Vagina (tissue), 2 donors: ENCODE results near the gene DSCAML1.
"Not testable (repeated sequence)": the region's sequence is repeated elsewhere in the genome, so short reads cannot be mapped to it uniquely, and the experiment has no call there.

ENCODE experiments used
- POLR2A ChIP-seq, 2 donors: fragments of 450-650 bp; IDR thresholded peaks; one replicate each; pipeline ENCODE4 v1.6.1; 2017; ENCODE audit warnings: antibody characterized with exemption in 2 of 2, mild to moderate bottlenecking in 2 of 2, moderate library complexity in 2 of 2
- POLR2AphosphoS5 ChIP-seq, 2 donors: sonication (generic); formaldehyde crosslinking; IDR thresholded peaks; one replicate each; pipeline ENCODE4 v1.9.0; 2017; ENCODE audit warnings: antibody characterized with exemption in 2 of 2, mild to moderate bottlenecking in 2 of 2, low read depth in 1 of 2; ENCODE audit not compliant: insufficient read depth in 1 of 2
- TF ChIP-seq, protein P1 (sequence below), 3 experiments: fragments of 450-650 bp in 2 of 3; fragments of 200-600 bp in 1 of 3; sonication (generic) in 1 of 3; IDR thresholded peaks; one replicate each; pipeline ENCODE4 v1.5.1; 2017 to 2019; ENCODE audit warnings: antibody characterized with exemption in 3 of 3, mild to moderate bottlenecking in 2 of 3, moderate library complexity in 2 of 3

DNA sequence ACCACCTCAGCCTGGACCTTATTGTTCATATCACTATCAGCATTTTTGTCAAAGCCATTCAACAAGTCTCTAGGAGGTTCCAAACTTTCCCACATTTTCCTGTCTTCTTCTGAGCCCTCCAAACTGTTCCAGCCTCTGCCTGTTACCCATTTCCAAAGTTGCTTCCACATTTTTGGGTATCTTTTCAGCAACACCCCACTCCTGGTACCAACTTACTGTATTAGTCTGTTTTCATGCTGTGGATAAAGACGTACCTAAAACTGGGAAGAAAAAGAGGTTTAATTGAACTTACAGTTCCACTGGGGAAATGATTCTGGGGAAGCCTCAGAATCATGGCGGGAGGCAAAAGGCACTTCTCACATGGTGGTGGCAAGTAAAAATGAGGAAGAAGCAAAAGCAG, 391.1 kb downstream of the DSCAML1 start:
- TF ChIP-seq, protein P1, sequence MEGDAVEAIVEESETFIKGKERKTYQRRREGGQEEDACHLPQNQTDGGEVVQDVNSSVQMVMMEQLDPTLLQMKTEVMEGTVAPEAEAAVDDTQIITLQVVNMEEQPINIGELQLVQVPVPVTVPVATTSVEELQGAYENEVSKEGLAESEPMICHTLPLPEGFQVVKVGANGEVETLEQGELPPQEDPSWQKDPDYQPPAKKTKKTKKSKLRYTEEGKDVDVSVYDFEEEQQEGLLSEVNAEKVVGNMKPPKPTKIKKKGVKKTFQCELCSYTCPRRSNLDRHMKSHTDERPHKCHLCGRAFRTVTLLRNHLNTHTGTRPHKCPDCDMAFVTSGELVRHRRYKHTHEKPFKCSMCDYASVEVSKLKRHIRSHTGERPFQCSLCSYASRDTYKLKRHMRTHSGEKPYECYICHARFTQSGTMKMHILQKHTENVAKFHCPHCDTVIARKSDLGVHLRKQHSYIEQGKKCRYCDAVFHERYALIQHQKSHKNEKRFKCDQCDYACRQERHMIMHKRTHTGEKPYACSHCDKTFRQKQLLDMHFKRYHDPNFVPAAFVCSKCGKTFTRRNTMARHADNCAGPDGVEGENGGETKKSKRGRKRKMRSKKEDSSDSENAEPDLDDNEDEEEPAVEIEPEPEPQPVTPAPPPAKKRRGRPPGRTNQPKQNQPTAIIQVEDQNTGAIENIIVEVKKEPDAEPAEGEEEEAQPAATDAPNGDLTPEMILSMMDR (IDR thresholded peaks at IDR 0.05): not testable (repeated sequence)
- TF ChIP-seq POLR2A (IDR thresholded peaks at IDR 0.05); POLR2AphosphoS5 (IDR thresholded peaks at IDR 0.05; ENCODE audit: insufficient read depth in 1 of 2, low read depth in 1 of 2): not testable (repeated sequence)
